B cell (primary cell): Measurements from ENCODE around the gene MYL11. TPM values are rescaled to one million over a fixed set of nuclear protein-coding genes. Genes with fewer than 3 reads are reported as not detected.

Experiments
- ATAC-seq: fragments of 200-7000 bp; cut with Tn5 transposase; one replicate; pipeline ENCODE4 v1.10.0; 2021; ENCODE audit warnings: low read depth, mild to moderate bottlenecking, moderate number of reproducible peaks, moderate library complexity
- CTCF ChIA-PET: fragments of 350-600 bp; sonication (Branson Sonifier 250); formaldehyde crosslinking; loops from one replicate; lab custom pipeline; 2021; ENCODE audit warnings: antibody characterized with exemption, inconsistent platforms; lab: Charles Lee
- POLR2A ChIA-PET: fragments of 350-600 bp; sonication (Branson Sonifier 250); formaldehyde crosslinking; loops from one replicate; lab custom pipeline; 2021; ENCODE audit warnings: antibody characterized with exemption; lab: Charles Lee
- DNase-seq: peaks from one replicate; pipeline ENCODE4 v3.0.0; 2013
- H2AFZ ChIP-seq: 2 replicates; pipeline ENCODE4 v1.6.1; 2012; ENCODE audit warnings: mild to moderate bottlenecking, low read depth, low read length; ENCODE audit not compliant: insufficient read depth, poor library complexity, severe bottlenecking
- H3K27ac ChIP-seq, 2 donors: 1 replicate in 1 of 2; 2 replicates in 1 of 2; pipeline ENCODE4 v1.5.1; 2012 to 2013; ENCODE audit warnings: low read length in 2 of 2, mild to moderate bottlenecking in 2 of 2, moderate library complexity in 1 of 2
- H3K27me3 ChIP-seq, 4 experiments: fragments of 200-600 bp in 1 of 4; sonication (generic) in 1 of 4; replicated peaks in 1 of 4; 1 replicate in 2 of 4; 2 replicates in 2 of 4; pipeline versions ENCODE4 v1.6.1 to v1.7.0; 2013 to 2016; ENCODE audit warnings: low read length in 3 of 4, mild to moderate bottlenecking in 2 of 4, mixed read lengths in 1 of 4, moderate library complexity in 1 of 4; ENCODE audit not compliant: insufficient read depth in 4 of 4, control insufficient read depth in 3 of 4; ENCODE audit errors: control extremely low read depth in 1 of 4
- H3K36me3 ChIP-seq, 2 experiments: replicated peaks in 1 of 2; 1 replicate in 1 of 2; 2 replicates in 1 of 2; pipeline versions ENCODE4 v1.6.1 to v1.7.1; 2013; ENCODE audit warnings: low read length in 1 of 2; ENCODE audit not compliant: insufficient read depth in 2 of 2, control insufficient read depth in 1 of 2; ENCODE audit errors: control extremely low read depth in 1 of 2, extremely low read depth in 1 of 2
- H3K4me1 ChIP-seq, 2 donors: fragments of 200-600 bp in 1 of 2; sonication (generic) in 1 of 2; 1 replicate in 1 of 2; 2 replicates in 1 of 2; pipeline versions ENCODE4 v1.5.1 to v1.6.1; 2013 to 2017; ENCODE audit warnings: low read length in 2 of 2; ENCODE audit not compliant: control insufficient read depth in 2 of 2, insufficient read depth in 2 of 2
- H3K4me2 ChIP-seq: replicated peaks from 2 replicates; pipeline ENCODE3; 2012; ENCODE audit warnings: mild to moderate bottlenecking, low read depth, low read length; ENCODE audit not compliant: poor library complexity, severe bottlenecking
- H3K4me3 ChIP-seq, 5 experiments: fragments of 200-600 bp in 1 of 5; sonication (generic) in 1 of 5; 1 replicate in 3 of 5; 2 replicates in 2 of 5; pipeline versions ENCODE4 v1.5.1 to v1.7.0; 2011 to 2016; ENCODE audit warnings: low read length in 4 of 5, mild to moderate bottlenecking in 4 of 5, low read depth in 2 of 5, control low read depth in 1 of 5, moderate library complexity in 1 of 5; ENCODE audit not compliant: insufficient read depth in 1 of 5; ENCODE audit errors: control extremely low read depth in 1 of 5, extremely low read depth in 1 of 5
- H3K79me2 ChIP-seq: fragments of 200-600 bp; sonication (generic); one replicate; pipeline ENCODE4 v1.6.0; 2016; ENCODE audit warnings: low read length; ENCODE audit not compliant: control insufficient read depth, insufficient read depth
- H3K9ac ChIP-seq: fragments of 200-600 bp; sonication (generic); 2 replicates; pipeline ENCODE4 v1.6.1; 2017; ENCODE audit warnings: mild to moderate bottlenecking, low read length, moderate library complexity
- H3K9me3 ChIP-seq, 3 donors: one replicate each; pipeline versions ENCODE4 v1.6.1 to v1.7.1; 2013; ENCODE audit warnings: low read length in 2 of 3; ENCODE audit not compliant: control insufficient read depth in 2 of 3, insufficient read depth in 1 of 3; ENCODE audit errors: control extremely low read depth in 1 of 3
- H4K20me1 ChIP-seq: 2 replicates; pipeline ENCODE4 v1.6.0; 2012; ENCODE audit warnings: mild to moderate bottlenecking, low read length; ENCODE audit not compliant: insufficient read depth, control insufficient read depth, poor library complexity, severe bottlenecking
- H3K27ac Mint-ChIP-seq: one replicate; pipeline ENCODE4 v1.8.0; 2021; ENCODE audit warnings: mixed read lengths
- H3K27me3 Mint-ChIP-seq: one replicate; pipeline ENCODE4 v1.8.0; 2021; ENCODE audit warnings: mixed read lengths
- H3K4me1 Mint-ChIP-seq: one replicate; pipeline ENCODE4 v1.8.0; 2021; ENCODE audit warnings: mixed read lengths
- H3K4me3 Mint-ChIP-seq: one replicate; pipeline ENCODE4 v1.8.0; 2021; ENCODE audit warnings: mixed read lengths
- H3K9me3 Mint-ChIP-seq: one replicate; pipeline ENCODE4 v1.8.0; 2022; ENCODE audit warnings: mixed read lengths; ENCODE audit not compliant: insufficient read depth
- EZH2 ChIP-seq: IDR thresholded peaks from 2 replicates; pipeline ENCODE4 v1.6.1; 2012; ENCODE audit warnings: borderline replicate concordance, low read depth, mild to moderate bottlenecking, moderate library complexity, low read length; ENCODE audit not compliant: insufficient read depth, poor library complexity, severe bottlenecking
- WGBS: methylation state at CpG from one replicate; pipeline ENCODE4 v1.1.5; 2013; ENCODE audit warnings: missing lambda C conversion rate; ENCODE audit not compliant: insufficient coverage; 5-methylcytosine and 5-hydroxymethylcytosine counted together
- intact Hi-C: fragments of 100-400 bp; cut with micrococcal nuclease; formaldehyde crosslinking; loops from one replicate; pipeline ENCODE4 v1.10.0; 2022
- polyA plus RNA-seq: library from polyadenylated mRNA; depleted of rRNA; stranded (reverse); fragments of >200 nt; gene quantifications from 2 replicates; pipeline ENCODE4 v1.2.3, GENCODE V29; 2012
- total RNA-seq, 2 donors: library from RNA; stranded (reverse); fragments of 120-200 nt in 1 of 2; gene quantifications; 1 replicate in 1 of 2; 2 replicates in 1 of 2; pipeline versions ENCODE4 v1.2.3 to v1.2.4, GENCODE V29; 2013 to 2022
- TF ChIP-seq, protein P1 (sequence below): fragments of 200-600 bp; IDR thresholded peaks from one replicate; pipeline ENCODE4 v1.8.0; 2022; ENCODE audit warnings: antibody characterized with exemption, mild to moderate bottlenecking

MYL11 gene
- total and polyA plus RNA-seq, 2 donors (not counting 1 experiment from before 2014, with no cell fraction given), result 3.6 TPM; not detected in 1

- Histone ChIP-seq H3K4me1 (peaks cover 16 to 39% of the 10 kb centered on the region in 2 donors), H4K20me1 (peaks cover 25% of the 10 kb centered on the region), H3K9ac (no peak overlapping the region), H3K36me3 (peaks cover 0 to 16% of the 10 kb centered on the region in 2 experiments), H3K79me2 (peaks cover 30% of the 10 kb centered on the region), H3K27ac (no peak overlapping the region), H3K27me3 (no peaks in the 10 kb centered on the region), H3K4me3 (no peak overlapping the region), H2AFZ (no peak overlapping the region), H3K9me3 (no peaks in the 10 kb centered on the region), H3K4me2 (no peak overlapping the region)
- ChIA-PET CTCF (interaction anchor here (0.7 to 5.0 kb wide), 3 partner anchors 11 to 200 kb away, joined by 3 to 65 read pairs (median 5); partner anchors contain the start of genes SEPTIN1 and ZNF771), POLR2A (interaction anchor here (1.4 to 4.7 kb wide), 2 partner anchors 9 to 16 kb away, joined by 4 to 51 read pairs; partner anchors contain the start of genes SEPTIN1 and ZNF771)
- no peaks in the 10 kb centered on the region for H3K9me3 Mint-ChIP-seq
- no peak overlapping the region for H3K4me3 Mint-ChIP-seq
- WGBS, result 96% methylated on average over 42 of the region's 42 CpGs
- intact Hi-C loops, result loop anchor here (10.0 kb wide), 1 partner anchor 533 kb away; the partner anchor contains the start of gene CDIPT
- TF ChIP-seq, protein P1, sequence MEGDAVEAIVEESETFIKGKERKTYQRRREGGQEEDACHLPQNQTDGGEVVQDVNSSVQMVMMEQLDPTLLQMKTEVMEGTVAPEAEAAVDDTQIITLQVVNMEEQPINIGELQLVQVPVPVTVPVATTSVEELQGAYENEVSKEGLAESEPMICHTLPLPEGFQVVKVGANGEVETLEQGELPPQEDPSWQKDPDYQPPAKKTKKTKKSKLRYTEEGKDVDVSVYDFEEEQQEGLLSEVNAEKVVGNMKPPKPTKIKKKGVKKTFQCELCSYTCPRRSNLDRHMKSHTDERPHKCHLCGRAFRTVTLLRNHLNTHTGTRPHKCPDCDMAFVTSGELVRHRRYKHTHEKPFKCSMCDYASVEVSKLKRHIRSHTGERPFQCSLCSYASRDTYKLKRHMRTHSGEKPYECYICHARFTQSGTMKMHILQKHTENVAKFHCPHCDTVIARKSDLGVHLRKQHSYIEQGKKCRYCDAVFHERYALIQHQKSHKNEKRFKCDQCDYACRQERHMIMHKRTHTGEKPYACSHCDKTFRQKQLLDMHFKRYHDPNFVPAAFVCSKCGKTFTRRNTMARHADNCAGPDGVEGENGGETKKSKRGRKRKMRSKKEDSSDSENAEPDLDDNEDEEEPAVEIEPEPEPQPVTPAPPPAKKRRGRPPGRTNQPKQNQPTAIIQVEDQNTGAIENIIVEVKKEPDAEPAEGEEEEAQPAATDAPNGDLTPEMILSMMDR, result no peak
- TF ChIP-seq EZH2, result no peak
- DNase-seq (no peak), ATAC-seq (no peak)
- no peak overlapping the region for H3K27ac Mint-ChIP-seq
- peaks cover 4% of the 10 kb centered on the region for H3K27me3 Mint-ChIP-seq
- peaks cover 30% of the 10 kb centered on the region for H3K4me1 Mint-ChIP-seq
These were observed 23.4 kb downstream of the MYL11 start for GRCh38 chr16:30397776-30398660.
